ENCODE data around the gene KHK. TPM values are rescaled to one million over a fixed set of nuclear protein-coding genes. Genes with fewer than 3 reads are reported as not detected.
A peak's percentile ranks its signal among the peaks of the same experiment; 100 is the strongest.

Gene KHK
- total and polyA plus RNA-seq, 2 of the 8 experiments (the other 6 are each of a cell fraction or from before 2014, with no cell fraction given) = 11.0 to 17.7 TPM

- Histone ChIP-seq H3K27me3 (replicated peaks in 1 of 4; ENCODE audit: control insufficient read depth in 3 of 4, extremely low read depth in 1 of 4, insufficient read depth in 3 of 4, low read length in 3 of 4) (no peaks in the 10 kb centered on the region), H2AFZ (ENCODE audit: low read length) (peak overlapping the region; percentile 72; the same call in 1 of the 2 replicates), H3K4ac (replicated peaks; ENCODE audit: insufficient read length, low read depth, low read length) (peak overlapping the region; percentile 98), H3K4me3 (ENCODE audit: extremely low read depth in 1 of 4, insufficient read depth in 2 of 4, low read depth in 3 of 4, low read length in 4 of 4) (peak overlapping the region; percentile 80 to 88 (median 83)), H3K27ac (ENCODE audit: low read depth, low read length) (peak overlapping the region; percentile 25; the same call in 1 of the 2 replicates), H3K79me1 (ENCODE audit: low read depth, low read length) (no peaks in the 10 kb centered on the region), H3K4me1 (replicated peaks in 1 of 4; ENCODE audit: control insufficient read depth in 3 of 4, insufficient read depth in 4 of 4, low read length in 3 of 4) (no peaks in the 10 kb centered on the region; a peak in 4 of 7 replicates), H3K9me3 (ENCODE audit: insufficient read depth in 2 of 2, low read depth in 1 of 2, low read length in 1 of 2) (no peaks in the 10 kb centered on the region), H3K4me2 (ENCODE audit: insufficient read depth in 1 of 2, low read depth in 2 of 2, low read length in 2 of 2) (peak overlapping the region; percentile 66 to 72), H3K23me2 (ENCODE audit: low read depth, low read length) (peaks cover 13% of the 10 kb centered on the region), H3K9ac (replicated peaks in 1 of 4; ENCODE audit: extremely low read depth in 1 of 4, low read depth in 3 of 4, low read length in 3 of 4) (peak overlapping the region; percentile 31 to 61 (median 41); a peak in 6 of 7 replicates), H3K18ac (ENCODE audit: extremely low read depth, low read length) (peak overlapping the region; percentile 19), H2AK5ac (ENCODE audit: low read depth, low read length) (no peak overlapping the region), H3K79me2 (ENCODE audit: control insufficient read depth in 1 of 2, insufficient read depth in 2 of 2, low read length in 2 of 2) (no peaks in the 10 kb centered on the region), H3K23ac (ENCODE audit: insufficient read length) (no peak overlapping the region), H2BK20ac (ENCODE audit: low read length) (no peak overlapping the region), H4K5ac (ENCODE audit: insufficient read length, low read depth, low read length) (peak overlapping the region; percentile 70), H2BK5ac (ENCODE audit: low read depth, low read length) (peak overlapping the region; percentile 40; the same call in 1 of the 2 replicates), H2BK12ac (ENCODE audit: low read depth, low read length) (no peak overlapping the region), H3K56ac (replicated peaks; ENCODE audit: insufficient read length, low read depth, low read length) (peak overlapping the region; percentile 78), H2BK15ac (ENCODE audit: low read length) (no peak overlapping the region), H3K14ac (ENCODE audit: insufficient read length) (no peak overlapping the region), H4K8ac (ENCODE audit: extremely low read depth, insufficient read depth, low read length) (peak overlapping the region; percentile 75; the same call in 1 of the 2 replicates), H4K91ac (replicated peaks; ENCODE audit: insufficient read length, low read length) (peak overlapping the region; percentile 80), H4K20me1 (replicated peaks in 1 of 2; ENCODE audit: control insufficient read depth in 1 of 2, insufficient read depth in 2 of 2, low read length in 2 of 2) (no peaks in the 10 kb centered on the region), H2BK120ac (replicated peaks; ENCODE audit: low read depth, low read length) (peak overlapping the region; percentile 25), H3K36me3 (ENCODE audit: control insufficient read depth in 2 of 4, insufficient read depth in 4 of 4, low read length in 3 of 4) (peaks cover 1 to 12% (median 8%) of the 10 kb centered on the region in 4 experiments; a peak in 6 of 8 replicates)
- FAIRE-seq (no peak), DNase-seq (ENCODE audit: low read depth in 1 of 2, low spot score in 2 of 2) (no peak)
- ChIA-PET POLR2A (ENCODE audit: partially characterized antibody) (interaction anchor here (0.6 to 19.3 kb wide), 22 partner anchors 11 to 315 kb away, joined by 3 to 441 read pairs (median 4); partner anchors contain the start of genes CENPA, OST4, PREB and TMEM214), CTCF (ENCODE audit: partially characterized antibody) (interaction anchor here (0.6 to 18.3 kb wide), 13 partner anchors 9 to 88 kb away, joined by 3 to 160 read pairs (median 4); partner anchors contain the start of genes EMILIN1, KHK and OST4)
- WGBS, 2 experiments (ENCODE audit: extremely low coverage in 1 of 2, insufficient coverage in 1 of 2, insufficient read length in 1 of 2, insufficient replicate concordance in 2 of 2, low coverage in 1 of 2, low lambda C conversion rate in 2 of 2, missing lambda C conversion rate in 1 of 2) = 25% methylated on average over 26 of the region's 52 CpGs; no CpG with 5 or more reads in 1 of the 2 experiments
- TF ChIP-seq HDAC2 (IDR thresholded peaks at IDR 0.05; ENCODE audit: borderline replicate concordance in 1 of 2, low read depth in 2 of 2, low read length in 2 of 2) = peak in 1 of 2 experiments; percentile 64; a peak in 1 of 4 replicates
- TF ChIP-seq RNF2 (IDR thresholded peaks at IDR 0.05; ENCODE audit: borderline replicate concordance, low read depth, low read length, missing control alignments, poor library complexity, severe bottlenecking) = peak; percentile 6
- TF ChIP-seq SUZ12 (IDR thresholded peaks at IDR 0.05; ENCODE audit: low read length) = 0 out of 2 replicates have a peak, but pooled peaks have one; percentile 23
- TF ChIP-seq KDM4A (IDR thresholded peaks at IDR 0.05; ENCODE audit: low read depth, low read length, severe bottlenecking) = peak; percentile 91
These were observed 36.9 kb upstream of the KHK start for GRCh38 chr2:27049422-27050280.
